NCI-H1417 treated with DMSO at 0.1 percent for 48 hours (cell line): ENCODE measurements around the gene METTL23.
"Not testable (repeated sequence)": the region's sequence is repeated elsewhere in the genome, so short reads cannot be mapped to it uniquely, and the experiment has no call there.

Experiments
- DNase-seq: peaks from one replicate; lab custom pipeline; 2025; lab: John Stamatoyannopoulos, UW

METTL23 gene

GRCh38 chr17:76735586-76736348 lies 9.1 kb downstream of the METTL23 start:
- no peak for DNase-seq

- no peak for DNase-seq
Observed at GRCh38 chr17:76736349-76737081, 9.9 kb downstream of the METTL23 start.

- peak; percentile 96 for DNase-seq
Observed at GRCh38 chr17:76737082-76737675, 10.5 kb downstream of the METTL23 start, which contains the start of gene SRSF2. Gene SRSF2 (minus strand): TSS chr17:76737331. CDS start chr17:76737160, 171 bp downstream.

- peak; percentile 91 for DNase-seq
Observed at GRCh38 chr17:76737676-76738467, 11.2 kb downstream of the METTL23 start, which contains the start of gene MFSD11. Gene MFSD11 (plus strand): TSS chr17:76738119. CDS start chr17:76738353, 234 bp downstream.

- no peak for DNase-seq
Observed at GRCh38 chr17:76738468-76738850, 11.8 kb downstream of the METTL23 start.

GRCh38 chr17:76739568-76740115 lies 13.0 kb downstream of the METTL23 start:
- DNase-seq: not testable (repeated sequence)

- no peak for DNase-seq
Observed at GRCh38 chr17:76740329-76741118, 13.9 kb downstream of the METTL23 start.

- DNase-seq: no peak
Observed at GRCh38 chr17:76742958-76743357, 16.3 kb downstream of the METTL23 start.

GRCh38 chr17:76744747-76745146 lies 18.1 kb downstream of the METTL23 start:
- no peak for DNase-seq

- not testable (repeated sequence) for DNase-seq
Observed at GRCh38 chr17:76745785-76746184, 19.1 kb downstream of the METTL23 start.

GRCh38 chr17:76747716-76748363 lies 21.2 kb downstream of the METTL23 start:
- DNase-seq: no peak

- no peak for DNase-seq
Observed at GRCh38 chr17:76748657-76749056, 22.0 kb downstream of the METTL23 start.

GRCh38 chr17:76751416-76751993 lies 24.9 kb downstream of the METTL23 start:
- DNase-seq: no peak

- DNase-seq: no peak
Observed at GRCh38 chr17:76752006-76752405, 25.4 kb downstream of the METTL23 start.

- DNase-seq: no peak
Observed at GRCh38 chr17:76753061-76753961, 26.7 kb downstream of the METTL23 start.

- no peak for DNase-seq
Observed at GRCh38 chr17:76755285-76755684, 28.6 kb downstream of the METTL23 start.

GRCh38 chr17:76757256-76757655 lies 30.6 kb downstream of the METTL23 start:
- no peak for DNase-seq

- no peak for DNase-seq
Observed at GRCh38 chr17:76758570-76758969, 31.9 kb downstream of the METTL23 start.
